ENCODE measurements around the gene BABAM2.

BABAM2 gene

DNA sequence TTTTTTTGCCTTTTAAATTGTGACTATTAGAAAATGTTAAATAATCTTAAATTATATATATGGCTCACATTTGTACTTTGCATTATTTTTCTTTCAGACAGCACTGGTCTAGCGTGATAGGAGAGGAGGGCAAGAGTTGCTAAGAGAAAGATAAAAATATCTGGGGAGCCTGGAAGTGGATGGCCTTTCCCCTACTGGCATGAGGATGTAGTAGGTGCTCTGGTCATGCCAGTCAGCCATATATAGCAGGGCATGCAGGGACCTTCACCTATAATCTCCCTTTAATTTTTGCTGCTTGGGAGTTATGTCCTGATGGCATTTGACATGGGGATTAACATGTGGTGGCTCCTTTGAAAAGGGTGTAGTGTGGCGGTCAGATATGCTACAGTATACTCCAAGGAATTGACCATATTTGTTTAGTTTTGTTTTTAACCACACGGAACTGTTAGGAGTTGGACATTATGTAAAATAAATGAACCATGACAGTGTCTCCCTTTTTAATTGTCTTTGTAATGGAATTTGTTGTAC, 144.7 kb downstream of the BABAM2 start:
- DNase-seq = no peak

DNA sequence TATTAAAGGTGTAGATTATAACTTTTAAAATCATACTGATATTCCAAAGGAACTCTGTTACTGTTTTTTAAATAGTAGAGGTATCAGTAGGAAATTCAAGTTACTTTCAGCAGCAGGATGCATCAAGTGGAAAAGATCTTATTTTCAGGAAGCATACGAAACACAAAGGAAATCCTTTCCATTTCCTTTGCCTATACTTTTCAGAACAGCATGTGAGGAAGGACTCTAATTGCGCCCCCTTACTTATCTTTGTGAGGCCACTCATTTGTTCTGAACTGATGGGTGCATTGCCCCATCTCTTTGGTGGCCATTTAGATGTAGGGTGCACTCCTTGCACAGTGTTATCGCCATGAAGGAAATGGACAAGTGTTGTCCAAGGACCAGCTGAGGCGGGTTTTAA, 145.3 kb downstream of the BABAM2 start:
- DNase-seq = no peak

DNA sequence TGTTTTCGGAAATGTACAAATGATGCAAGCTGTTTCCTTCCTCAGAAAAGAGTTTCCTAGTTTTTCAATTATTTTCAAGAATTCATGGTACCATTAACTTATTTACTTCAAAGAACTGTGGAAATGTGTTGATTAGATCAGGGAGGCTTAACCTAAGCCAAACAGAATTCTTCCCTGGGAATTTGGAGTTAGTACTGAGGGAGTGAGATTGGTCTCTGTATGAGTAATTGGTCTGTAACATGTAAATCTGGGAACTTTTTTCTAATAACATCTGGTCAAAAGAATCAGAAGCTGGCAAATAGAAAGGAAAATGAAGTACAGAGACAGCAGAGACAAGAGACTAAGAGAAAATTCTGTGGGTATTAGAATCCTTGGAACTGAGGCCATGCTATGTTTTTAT, 145.8 kb downstream of the BABAM2 start:
- no peak for DNase-seq

DNA sequence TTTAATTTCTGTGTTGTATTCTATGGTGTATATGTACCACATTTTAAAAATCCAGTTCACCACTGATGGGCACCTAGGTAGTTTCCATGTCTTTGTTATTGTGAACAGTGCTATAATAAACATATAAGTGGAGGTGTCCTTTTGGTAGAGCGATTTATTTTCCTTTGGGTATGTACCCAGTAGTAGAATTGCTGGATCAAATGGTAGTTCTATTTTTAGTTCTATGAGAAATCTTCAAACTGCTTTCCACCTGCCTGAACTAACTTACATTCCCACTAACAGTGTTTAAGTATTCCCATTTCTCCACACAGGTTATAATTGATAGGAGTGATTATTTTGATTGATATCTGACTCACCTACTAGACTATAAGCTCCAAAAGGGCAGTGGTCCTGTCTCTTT, 148.2 kb downstream of the BABAM2 start:
- no peak for DNase-seq

DNA sequence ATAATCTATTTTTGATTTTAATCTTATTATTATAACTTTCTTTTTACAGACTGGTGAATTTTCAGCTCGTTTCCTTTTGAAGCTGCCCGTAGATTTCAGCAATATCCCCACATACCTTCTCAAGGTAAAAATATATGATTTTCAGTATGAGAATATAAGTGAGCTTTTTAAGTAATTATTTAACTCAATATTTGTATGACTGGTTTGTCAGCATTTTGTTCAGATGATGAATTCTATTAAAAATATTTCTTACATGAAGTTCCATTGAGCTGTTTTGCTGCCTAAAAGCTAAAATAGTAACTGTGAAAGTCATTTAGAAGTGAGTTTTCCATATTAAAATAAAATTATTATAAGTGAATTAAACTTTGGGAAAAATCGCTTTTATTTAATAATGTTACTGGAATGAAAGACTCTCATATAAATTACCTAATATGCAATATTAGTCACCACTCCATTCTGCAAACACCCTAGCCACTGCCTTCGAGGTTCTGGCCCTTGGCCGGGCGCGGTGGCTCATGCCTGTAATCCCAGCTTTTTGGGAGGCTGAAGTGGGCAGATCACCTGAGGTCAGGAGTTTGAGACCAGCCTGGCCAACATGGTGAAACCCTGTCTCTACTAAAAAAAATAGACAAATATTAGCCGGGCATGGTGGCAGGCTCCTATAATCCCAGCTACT, 155.3 kb downstream of the BABAM2 start:
- DNase-seq = no peak

DNA sequence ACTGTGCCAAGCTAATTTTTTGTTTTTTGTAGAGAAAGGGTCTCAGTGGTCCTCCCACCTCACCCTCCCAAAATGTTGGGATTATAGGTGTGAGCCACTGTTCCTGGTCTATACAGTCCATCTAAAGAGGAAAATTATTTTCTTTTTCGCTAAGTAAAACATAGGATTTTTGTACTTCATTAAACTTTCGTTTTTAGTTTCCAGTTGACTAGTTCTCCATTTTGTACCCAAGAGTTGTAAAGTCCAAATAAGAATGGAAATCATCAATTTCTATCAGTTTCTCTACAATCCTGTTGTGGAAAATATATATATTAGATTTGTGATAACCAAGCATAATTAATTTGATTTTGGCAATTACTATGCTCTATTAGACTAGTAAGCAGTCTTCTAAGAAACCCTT, 156.4 kb downstream of the BABAM2 start:
- DNase-seq = no peak

DNA sequence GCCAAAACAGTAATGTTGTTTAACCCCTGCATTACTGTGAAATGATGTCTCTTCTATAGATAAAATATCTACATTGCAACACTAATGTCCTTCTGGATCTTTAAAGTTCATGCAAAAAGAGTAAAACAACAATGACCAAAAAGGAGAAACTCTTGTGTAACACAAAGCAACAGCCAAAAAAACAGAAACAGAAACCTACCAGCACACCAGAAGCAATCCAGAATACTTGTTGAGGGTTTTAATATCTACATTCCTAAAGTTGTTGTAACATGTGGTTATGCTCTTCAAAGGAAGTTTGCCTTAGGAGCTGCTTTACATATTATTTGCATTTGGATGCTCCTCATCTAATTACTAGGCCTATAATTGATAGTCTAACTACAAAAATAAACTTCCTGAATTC, 157.2 kb downstream of the BABAM2 start:
- DNase-seq = no peak

DNA sequence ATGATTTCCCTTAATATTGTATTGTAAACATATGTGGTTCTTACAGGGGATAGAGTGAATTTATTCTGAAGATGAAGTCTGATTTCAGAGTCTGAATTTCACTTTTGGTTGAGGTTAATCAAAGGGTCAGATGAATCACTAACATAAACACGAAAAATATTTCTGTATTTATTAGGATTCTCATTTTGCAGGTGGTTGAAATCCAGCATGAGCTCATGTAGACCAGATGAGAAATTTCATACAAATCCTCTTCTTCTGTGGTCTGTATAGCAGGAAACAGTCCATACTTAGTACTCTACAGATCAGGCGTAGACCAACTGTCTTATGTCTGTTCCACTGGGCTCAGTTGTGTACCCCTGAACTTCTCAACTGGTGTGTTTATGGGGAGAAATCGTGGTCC, 157.8 kb downstream of the BABAM2 start:
- no peak for DNase-seq

DNA sequence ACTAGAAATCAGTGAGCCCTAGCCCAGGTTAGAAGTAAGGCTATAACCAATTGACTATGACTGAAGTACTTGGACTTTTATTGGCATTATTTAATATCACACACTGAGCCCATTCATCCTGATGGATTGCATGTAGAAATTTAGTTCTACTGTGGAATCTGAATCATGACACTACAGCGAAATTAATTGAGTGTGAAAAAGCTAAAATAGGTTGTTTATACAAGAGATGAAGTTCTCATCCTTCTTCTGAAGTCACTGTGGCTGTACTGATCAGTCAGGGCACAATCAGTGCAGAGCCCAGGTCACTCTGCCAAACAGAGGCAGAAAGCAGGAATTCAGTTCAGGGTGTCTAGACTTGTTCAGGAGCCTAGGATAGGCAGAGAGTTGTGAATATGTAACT, 158.9 kb downstream of the BABAM2 start:
- DNase-seq = no peak

DNA sequence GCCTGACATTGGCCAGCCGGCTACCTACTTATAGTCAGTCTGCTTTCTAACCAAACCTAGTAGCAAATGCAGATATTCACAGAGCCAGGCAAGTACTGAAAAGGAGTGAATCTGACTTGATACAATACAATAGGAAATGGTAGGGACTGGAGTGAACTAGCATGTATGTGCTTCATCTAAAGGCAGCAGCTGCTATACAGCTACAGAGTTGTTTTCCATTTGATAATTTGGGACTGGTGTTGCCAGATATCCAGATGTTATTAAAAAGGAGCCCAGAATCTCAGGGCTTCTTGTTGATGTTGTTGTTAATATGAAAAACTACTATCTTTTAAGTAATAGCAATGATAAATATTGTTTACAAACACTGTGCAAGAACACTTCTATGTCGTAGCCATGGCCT, 159.4 kb downstream of the BABAM2 start:
- DNase-seq = no peak

DNA sequence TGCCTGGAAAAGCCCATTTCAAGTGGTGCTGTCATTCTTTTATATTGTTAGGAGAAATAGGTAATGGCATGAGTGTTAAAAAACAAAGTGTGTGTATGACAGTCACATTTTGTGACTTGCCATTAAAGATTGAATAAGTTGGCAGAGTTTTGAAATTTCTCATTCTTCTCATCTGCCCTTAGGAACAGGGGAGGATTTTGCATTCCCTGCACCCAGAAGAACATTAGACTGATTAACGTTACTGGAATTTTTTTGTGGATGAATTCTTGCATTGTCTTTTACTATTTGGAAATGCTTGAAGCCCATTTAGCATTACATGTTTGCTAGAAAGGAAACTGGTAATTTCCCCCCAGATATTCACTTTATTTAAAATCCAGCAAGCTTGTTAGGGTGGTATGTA, 162.2 kb downstream of the BABAM2 start:
- no peak for DNase-seq

DNA sequence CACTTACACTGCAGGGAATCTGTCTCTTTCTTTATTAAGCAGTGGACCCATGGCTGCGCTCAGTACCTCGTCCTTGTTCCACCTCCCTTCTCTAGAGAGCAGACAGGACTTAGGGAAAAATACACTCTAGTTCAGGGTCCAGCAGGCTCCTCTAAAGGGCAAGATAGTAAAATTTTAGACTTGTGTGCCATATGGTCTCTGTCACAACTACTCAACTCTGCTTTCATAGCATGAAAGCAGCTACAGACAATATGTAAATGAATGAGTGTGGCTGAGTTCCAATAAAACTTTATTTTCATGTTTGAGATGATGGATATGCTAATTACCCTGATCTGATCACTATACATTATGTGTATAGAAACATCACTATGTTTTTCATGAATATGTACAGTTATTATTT, 163.1 kb downstream of the BABAM2 start:
- DNase-seq = no peak

DNA sequence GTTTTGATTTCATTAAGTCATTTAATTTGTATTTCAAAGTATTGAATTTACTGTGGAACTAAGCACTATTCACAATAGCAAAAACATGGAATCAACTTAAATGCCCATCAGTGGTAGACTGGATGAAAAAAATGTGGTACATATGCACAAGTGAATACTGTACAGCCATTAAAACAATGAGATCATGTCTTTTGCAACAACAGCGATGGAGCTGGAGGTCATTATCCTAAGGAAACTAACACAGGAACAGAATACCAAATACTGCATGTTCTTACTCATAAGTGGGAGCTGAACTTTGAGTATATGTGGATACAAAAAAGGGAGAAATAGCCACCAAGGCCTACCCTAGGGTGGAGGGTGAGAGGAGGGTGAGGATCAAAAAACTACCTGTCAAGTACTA, 164.4 kb downstream of the BABAM2 start:
- no peak for DNase-seq

DNA sequence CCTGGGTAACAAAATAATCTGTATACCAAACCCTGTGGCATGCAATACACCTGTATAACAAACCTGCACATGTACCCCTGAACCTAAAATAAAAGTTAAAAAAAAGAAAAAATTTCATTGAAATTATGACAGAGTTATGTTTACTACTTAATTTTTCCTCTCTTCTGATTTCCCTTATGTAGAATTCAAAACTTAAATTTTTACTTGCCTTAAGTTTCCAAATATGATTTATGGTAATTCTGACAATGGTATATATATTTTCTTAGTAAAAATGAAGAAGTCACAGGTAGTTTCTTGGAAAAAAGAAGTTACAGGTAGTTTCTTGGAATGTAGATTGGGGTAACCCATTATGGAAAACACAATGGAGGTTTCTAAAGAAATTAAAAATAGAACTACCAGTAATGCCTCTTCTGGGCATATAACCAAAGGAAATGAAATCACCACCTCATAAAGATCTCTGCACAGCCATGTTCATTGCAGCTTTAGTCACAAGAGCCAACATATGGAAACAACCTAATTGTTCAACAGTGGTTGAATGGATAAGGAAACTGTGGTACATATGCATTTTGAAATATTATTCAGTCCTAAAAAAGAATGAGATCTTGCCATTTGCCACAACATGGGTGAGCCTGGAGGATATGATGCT, 164.9 kb downstream of the BABAM2 start:
- no peak for DNase-seq

DNA sequence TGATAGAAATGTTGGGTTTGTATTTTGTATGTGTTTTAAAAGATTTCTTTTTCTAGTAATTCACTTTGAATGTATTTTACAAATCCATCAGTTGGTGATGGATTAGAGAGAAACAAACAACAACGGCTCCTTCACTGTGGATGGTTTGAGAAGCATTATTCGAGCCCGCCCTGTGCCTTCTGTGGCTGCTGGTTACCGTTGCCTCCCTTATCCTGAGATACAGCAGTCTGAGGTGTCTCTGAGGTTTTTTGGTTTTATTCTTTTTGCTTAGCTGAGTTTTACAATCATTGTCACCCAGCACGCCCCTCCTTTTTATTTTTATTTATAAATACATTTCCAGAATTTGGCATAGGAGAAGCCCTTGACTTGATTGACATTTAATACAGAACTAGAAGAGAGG, 168.3 kb downstream of the BABAM2 start:
- DNase-seq = no peak

DNA sequence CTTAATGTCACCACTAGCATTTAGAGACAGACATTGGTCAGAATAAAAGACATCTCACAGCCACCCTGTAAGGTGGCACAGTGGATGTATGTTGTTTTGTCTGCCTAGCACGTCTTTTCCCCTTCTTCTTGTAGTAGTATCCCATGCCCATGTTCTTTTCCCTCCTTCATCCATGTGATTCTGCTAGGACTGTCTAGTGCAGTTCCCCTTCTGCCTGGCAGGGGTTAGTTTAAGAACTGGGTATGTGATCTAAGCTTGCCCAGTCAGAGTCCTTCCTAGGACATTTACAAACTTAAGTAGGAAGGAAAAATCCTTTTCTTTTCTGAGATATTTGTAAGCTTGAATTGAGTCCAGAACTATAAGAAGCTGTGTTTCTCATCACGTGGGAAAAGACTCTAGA, 172.3 kb downstream of the BABAM2 start:
- no peak for DNase-seq

DNA sequence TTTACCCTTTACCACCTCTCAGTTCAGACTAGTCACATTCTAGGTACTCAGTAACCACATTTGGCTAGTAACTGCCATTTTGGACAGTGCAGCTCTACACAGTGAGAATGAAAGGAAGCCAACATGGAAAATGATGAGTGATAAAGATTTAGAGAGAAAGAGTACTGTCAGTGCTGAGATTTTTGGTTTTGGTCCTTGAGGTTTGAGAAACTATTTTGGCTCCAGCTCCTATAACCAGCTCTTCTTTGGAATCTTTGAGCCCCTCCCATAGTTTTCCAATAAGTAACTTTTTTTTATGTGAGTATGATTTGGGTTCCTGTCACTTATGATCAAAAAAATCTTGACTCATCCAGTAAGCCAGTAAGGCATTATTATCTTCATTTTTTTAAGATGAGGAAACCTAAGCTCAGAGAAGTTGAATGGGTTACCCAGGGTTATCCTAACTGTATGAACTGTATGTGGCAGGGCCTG, 173.0 kb downstream of the BABAM2 start:
- DNase-seq = no peak

DNA sequence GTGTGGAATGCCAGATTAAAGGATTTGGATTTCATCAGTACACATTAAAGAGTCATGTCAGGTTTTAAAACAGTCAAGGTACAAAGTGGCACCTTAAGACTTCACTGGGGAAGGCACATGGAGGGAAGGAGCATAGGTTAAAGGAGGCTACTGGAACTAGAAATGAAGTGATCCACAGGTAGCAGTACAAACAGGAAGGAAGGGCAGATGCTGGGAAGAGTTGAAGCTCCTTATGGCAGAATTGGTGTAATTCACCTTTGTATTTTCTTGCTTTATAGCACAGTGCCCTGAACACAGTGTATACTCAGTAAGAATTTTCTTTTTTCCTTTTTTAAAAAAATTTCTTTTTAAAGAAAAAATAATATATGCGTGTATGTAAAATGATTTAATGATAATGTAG, 177.1 kb downstream of the BABAM2 start:
- DNase-seq = no peak

DNA sequence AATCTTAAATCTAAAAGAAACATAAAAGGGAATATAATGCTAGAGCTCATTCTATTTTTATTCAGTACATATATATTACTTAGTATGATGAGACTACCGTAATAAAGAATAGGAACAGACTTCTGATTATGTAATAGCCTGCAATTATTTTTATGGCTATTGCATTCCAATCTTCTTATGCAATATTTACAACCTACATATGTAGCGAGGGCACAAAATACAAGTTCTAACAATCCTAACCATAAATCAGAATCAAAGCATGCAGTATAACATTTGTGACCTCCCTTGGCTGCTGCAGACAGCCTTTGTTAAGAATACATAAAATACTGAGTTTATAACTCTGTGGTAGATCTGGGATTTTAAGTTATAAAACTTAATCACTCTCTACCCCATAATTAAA, 177.6 kb downstream of the BABAM2 start:
- DNase-seq = no peak

DNA sequence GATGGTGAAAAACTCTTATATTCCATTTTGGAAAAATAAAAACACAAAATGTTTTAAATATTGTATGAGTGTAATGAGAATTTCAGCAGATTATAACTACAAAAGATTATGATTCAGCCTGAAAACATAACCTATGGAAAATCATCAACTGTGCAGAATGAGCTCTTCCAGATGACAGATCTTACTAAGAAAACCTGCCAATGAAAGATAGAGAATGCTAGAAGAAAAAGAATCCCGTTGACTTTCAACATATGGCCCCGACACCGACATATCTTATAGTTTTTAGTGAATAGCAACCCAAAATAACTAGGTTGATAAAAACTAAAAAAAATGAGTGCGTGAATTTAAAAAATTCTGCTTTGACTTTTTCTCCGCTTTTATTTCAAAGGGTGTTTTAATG, 178.0 kb downstream of the BABAM2 start:
- no peak for DNase-seq

DNA sequence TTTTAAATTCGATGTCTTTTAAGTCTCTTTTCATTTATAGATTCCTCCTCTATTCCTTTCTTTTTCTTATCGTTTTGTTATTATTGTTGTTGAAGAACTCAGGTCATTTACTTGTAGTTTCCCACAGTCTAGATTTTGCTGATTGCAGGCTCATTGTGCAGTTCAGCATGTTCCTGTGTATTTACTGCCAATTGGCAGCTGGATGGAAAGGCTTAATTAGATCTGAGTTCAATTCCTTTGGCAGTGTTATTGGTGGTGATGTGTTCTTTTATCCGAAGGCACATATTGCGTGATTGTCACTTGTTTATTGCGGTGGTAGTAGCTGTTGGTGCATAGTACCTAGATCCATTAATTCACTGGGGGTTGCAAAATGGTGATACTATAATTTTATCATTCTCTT, 180.7 kb downstream of the BABAM2 start:
- DNase-seq = no peak

DNA sequence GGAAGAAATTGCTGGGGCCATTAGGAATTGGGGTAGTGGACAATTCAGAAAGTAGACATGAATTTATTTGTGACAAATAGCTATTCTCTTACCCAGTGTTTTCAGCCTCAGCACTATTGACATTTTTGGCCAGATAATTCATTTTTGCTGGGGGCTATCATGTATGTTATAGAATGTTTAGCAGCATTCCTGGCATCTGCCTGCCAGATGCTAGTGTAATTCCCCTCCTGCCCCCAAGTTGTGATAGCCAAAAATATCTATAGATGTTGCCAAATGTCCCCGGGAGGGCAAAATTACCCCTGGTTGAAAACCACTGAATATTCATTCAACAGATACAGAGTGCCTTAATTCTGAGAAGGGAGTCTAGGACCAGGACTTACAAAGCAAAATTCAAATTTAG, 183.6 kb downstream of the BABAM2 start:
- no peak for DNase-seq

DNA sequence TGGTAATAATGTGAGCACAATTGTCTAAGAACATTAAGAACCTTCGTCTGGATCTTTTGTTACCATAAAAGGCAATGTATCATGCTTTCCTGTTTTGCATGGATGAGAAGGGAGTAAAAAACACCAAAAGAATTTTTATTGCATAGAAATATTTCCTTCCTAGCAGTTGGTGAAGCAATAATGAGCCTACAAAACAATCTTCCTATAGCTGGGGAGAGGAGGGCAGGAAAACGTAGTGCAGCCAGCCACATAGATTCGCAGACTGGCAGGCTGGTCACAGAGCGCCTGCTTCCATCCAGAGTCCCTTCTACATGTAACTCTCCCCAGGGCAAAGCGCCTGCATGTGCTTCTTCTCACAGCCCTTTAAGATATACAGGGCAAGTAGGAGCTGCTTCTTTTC, 190.4 kb downstream of the BABAM2 start:
- DNase-seq = no peak

DNA sequence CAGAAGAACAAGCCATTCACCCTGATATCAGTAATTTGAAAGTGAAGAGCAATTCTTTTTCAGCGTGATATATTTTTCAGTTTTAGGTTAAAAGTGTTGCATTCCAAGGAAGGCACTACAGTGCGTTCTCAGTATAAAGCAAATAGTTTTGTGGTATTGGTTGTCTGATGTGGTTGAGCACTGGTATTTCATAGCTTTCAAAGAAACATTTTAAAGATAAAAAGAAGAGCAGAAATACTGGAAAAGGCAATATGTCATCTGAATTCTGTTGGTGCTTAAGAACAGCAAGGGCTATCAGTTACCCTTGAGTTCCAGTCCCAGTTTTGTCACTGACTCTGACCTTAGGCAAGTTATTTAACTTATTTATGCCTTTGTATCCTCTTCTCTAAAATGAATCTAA, 191.6 kb downstream of the BABAM2 start:
- DNase-seq = no peak

DNA sequence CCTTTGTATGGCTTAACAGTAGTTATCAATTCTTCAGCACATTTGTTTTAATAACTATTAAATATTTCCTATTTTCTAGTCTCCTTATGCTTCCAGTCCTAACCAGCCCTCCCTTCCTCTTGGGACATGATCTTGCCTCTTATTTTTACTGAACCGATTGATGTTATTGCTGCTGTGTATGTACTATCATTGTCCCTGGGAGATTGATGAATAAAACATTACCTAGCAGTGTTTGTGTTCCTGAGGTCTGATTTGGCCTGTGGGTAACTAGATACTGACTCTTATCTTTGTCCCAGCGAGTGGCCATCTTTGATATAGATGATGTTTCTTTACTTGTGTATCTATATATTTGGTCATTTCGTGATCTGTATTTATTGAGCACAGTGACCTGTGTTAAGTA, 192.9 kb downstream of the BABAM2 start:
- no peak for DNase-seq

All from activated CD4-positive, alpha-beta T cell treated with anti-CD3 and anti-CD28 coated beads for 1 hour (primary cell).